ENCODE results near the gene SLC12A7. TPM values are rescaled to one million over a fixed set of nuclear protein-coding genes. Genes with fewer than 3 reads are reported as not detected.
"Not testable (repeated sequence)": the region's sequence is repeated elsewhere in the genome, so short reads cannot be mapped to it uniquely, and the experiment has no call there.

The SLC12A7 gene
- total and polyA plus RNA-seq, 9 donors, result 5.9 to 33.9 (median 23.0) TPM

- no peak overlapping the region for H3K4me3 ChIP-seq
- no peak overlapping the region for H3K27ac ChIP-seq
- intact Hi-C loops (cut with DNase I), result loop anchor here in 1 of 4 donors (10.0 kb wide), 1 partner anchor 205 kb away; no protein-coding TSS in a partner anchor
- TF ChIP-seq CTCF (IDR thresholded peaks at IDR 0.05) (no peak), POLR2A (IDR thresholded peaks at IDR 0.05) (no peak), EP300 (IDR thresholded peaks at IDR 0.05) (no peak)
- WGBS, 3 donors, result 78 to 85% (median 83%) methylated on average over 9 of the region's 9 CpGs
- H3K9me3 ChIP-seq, result no peaks in the 10 kb centered on the region
- no peak for DNase-seq
- H3K36me3 ChIP-seq, result no peaks in the 10 kb centered on the region
- no peaks in the 10 kb centered on the region for H3K27me3 ChIP-seq
- H3K4me1 ChIP-seq (ENCODE audit: insufficient read depth), result no peaks in the 10 kb centered on the region
Measured at GRCh38 chr5:1129711-1130055, 17.8 kb upstream of the SLC12A7 start.

GRCh38 chr5:1128977-1129710, 17.3 kb upstream of the SLC12A7 start:
- DNase-seq, result no peak
- H3K27me3 ChIP-seq, result no peaks in the 10 kb centered on the region
- no peak overlapping the region for H3K27ac ChIP-seq
- no peak overlapping the region for H3K4me3 ChIP-seq
- H3K4me1 ChIP-seq (ENCODE audit: insufficient read depth), result no peaks in the 10 kb centered on the region
- no peaks in the 10 kb centered on the region for H3K9me3 ChIP-seq
- TF ChIP-seq EP300 (IDR thresholded peaks at IDR 0.05), result no peak
- no peak for TF ChIP-seq CTCF (IDR thresholded peaks at IDR 0.05)
- TF ChIP-seq POLR2A (IDR thresholded peaks at IDR 0.05), result no peak
- 88 to 91% (median 90%) methylated on average over 24 of the region's 24 CpGs for WGBS, 3 donors
- intact Hi-C loops (cut with DNase I), result no loop called here
- H3K36me3 ChIP-seq, result no peaks in the 10 kb centered on the region

- intact Hi-C loops (cut with DNase I), result no loop called here
- Histone ChIP-seq H3K4me1 (ENCODE audit: insufficient read depth) (no peaks in the 10 kb centered on the region), H3K4me3 (no peak overlapping the region), H3K27ac (no peak overlapping the region), H3K9me3 (no peaks in the 10 kb centered on the region), H3K36me3 (no peaks in the 10 kb centered on the region), H3K27me3 (no peaks in the 10 kb centered on the region)
- no peak for TF ChIP-seq POLR2A (IDR thresholded peaks at IDR 0.05)
- no peak for TF ChIP-seq EP300 (IDR thresholded peaks at IDR 0.05)
- no peak for TF ChIP-seq CTCF (IDR thresholded peaks at IDR 0.05)
- WGBS, 3 donors, result 70 to 72% (median 72%) methylated on average over 20 of the region's 20 CpGs
- no peak for DNase-seq
Measured at GRCh38 chr5:1127959-1128785, 16.3 kb upstream of the SLC12A7 start.

- H3K36me3 ChIP-seq; H3K27ac ChIP-seq; H3K4me1 ChIP-seq (ENCODE audit: insufficient read depth); intact Hi-C loops (cut with DNase I); H3K9me3 ChIP-seq; H3K4me3 ChIP-seq; H3K27me3 ChIP-seq; DNase-seq: not testable (repeated sequence)
- 95 to 98% (median 98%) methylated on average over 2 of the region's 2 CpGs for WGBS, 3 donors
Measured at GRCh38 chr5:1125695-1126094, 13.8 kb upstream of the SLC12A7 start.

GRCh38 chr5:1125030-1125357, 13.1 kb upstream of the SLC12A7 start:
- 5 to 13% (median 12%) methylated on average over 6 of the region's 6 CpGs for WGBS, 3 donors
- Histone ChIP-seq H3K27ac (no peak overlapping the region), H3K4me3 (no peak overlapping the region), H3K4me1 (ENCODE audit: insufficient read depth) (no peaks in the 10 kb centered on the region), H3K27me3 (no peaks in the 10 kb centered on the region), H3K36me3 (no peaks in the 10 kb centered on the region), H3K9me3 (no peaks in the 10 kb centered on the region)
- TF ChIP-seq POLR2A (IDR thresholded peaks at IDR 0.05) (no peak), CTCF (IDR thresholded peaks at IDR 0.05) (no peak), EP300 (IDR thresholded peaks at IDR 0.05) (no peak)
- intact Hi-C loops (cut with DNase I), result no loop called here
- no peak for DNase-seq

Data from ovary (tissue), 9 donors.